OCI-LY3 (cell line): ENCODE results near the gene DRGX.

Experiments used
- CTCF ChIP-seq: fragments of 200-600, 300-600 bp; sonication (generic); IDR thresholded peaks from 2 replicates; pipeline ENCODE4 v1.5.1; 2014; ENCODE audit warnings: antibody characterized with exemption, low read length, low read depth
- EZH2phosphoT487 ChIP-seq: fragments of 200-600 bp; shearing (Covaris generic); IDR thresholded peaks from 2 replicates; pipeline ENCODE4 v1.6.1; 2018; ENCODE audit warnings: antibody characterized with exemption, mixed run types, low read depth

DNA sequence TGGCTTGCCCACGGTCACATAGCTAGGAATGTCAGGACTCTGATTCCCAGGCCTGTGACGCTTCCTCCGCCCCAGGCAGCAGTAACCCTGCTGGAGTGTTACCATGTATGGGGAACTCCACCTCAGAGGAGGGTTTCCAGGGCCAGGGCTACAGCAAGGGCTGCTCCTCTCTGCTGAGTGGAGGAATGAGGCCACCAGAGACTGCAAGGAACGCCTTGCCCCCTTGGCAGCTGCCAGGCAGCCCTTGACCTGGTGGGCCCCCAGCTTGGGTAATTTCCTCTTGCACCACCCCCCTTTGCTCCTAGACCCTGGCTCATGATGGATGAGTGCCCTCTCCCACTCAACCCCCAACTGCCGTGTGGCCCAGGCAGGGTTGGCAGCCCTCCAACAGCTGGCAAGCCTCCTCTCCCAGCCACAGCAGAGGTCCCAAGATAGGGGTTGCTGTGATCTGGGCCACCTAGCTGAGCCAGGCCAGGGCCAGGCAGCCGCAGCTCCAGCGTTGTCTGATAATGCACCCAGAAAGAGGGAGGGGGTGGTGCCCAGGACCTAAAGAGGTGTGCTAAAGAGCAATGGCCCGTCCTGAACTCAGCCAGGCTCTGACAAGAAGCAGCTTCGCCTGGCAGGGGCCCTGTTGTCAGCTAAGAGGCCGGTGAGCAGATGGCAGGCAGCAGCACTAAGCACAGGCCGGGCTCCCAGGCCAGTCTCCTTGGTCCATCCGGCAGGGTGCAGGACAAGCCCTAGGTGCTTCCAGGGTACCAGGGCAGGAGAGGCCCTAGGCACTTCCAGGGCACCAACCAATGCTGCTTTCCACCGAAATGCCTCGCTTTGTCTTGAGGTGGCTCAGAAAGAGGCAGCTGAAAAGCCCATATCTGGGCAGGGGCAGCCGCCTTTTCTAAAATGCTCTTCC is 35.4 kb downstream of the DRGX start:
- TF ChIP-seq CTCF (no peak), EZH2phosphoT487 (no peak)
